CD4-positive, alpha-beta T cell treated with Interferon alpha-2 for 1 hour (primary cell): ENCODE data around the gene GIPC1.
A peak's percentile ranks its signal among the peaks of the same experiment; 100 is the strongest.
"Not testable (repeated sequence)": the region's sequence is repeated elsewhere in the genome, so short reads cannot be mapped to it uniquely, and the experiment has no call there.

Experiments used
- DNase-seq, 2 donors: peaks; one replicate each; pipeline ENCODE4 v3.0.0-alpha.2; 2020 to 2022

Gene GIPC1

GRCh38 chr19:14517446-14517839 lies 21.5 kb upstream of the GIPC1 start:
- no peak for DNase-seq

DNA sequence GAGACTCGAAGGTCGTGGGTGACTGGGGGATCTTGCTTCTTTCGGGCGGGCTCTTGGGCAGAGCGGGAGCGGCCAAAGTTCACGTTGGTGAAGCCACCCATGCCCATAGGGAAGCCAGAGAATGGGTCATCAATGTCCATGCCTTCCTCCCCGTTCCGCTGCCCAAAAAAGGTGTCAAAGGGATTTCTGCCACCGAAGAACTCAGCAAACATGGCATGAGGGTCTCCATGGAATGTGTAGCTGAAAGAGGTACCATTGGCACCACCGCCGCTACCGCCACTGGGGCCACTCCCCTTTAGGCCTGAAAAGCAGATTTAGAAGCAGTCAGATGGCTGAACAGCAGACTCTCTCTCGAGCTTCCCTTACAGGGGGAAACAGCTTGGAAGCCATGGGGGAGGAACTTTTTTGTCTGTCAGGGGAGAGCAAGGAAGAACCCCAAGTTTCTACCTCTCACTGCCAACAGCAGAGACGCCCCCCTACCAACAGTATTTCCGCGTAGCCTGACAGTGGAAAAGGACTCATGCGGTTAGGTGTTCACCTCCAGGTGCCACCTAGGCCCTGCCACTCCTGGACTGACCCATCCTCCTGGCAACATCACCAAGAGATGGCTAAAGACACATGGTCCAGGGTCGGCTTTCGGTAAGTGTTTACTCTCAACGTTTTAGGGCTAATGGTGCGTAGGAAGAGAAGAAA lies 21.0 kb upstream of the GIPC1 start:
- DNase-seq, result peak; percentile 12 to 48

GRCh38 chr19:14516048-14516534 lies 20.2 kb upstream of the GIPC1 start:
- peak in 1 of 2 donors; percentile 28 for DNase-seq

GRCh38 chr19:14515501-14516047 lies 19.6 kb upstream of the GIPC1 start:
- peak in 1 of 2 donors; percentile 32 for DNase-seq

DNA sequence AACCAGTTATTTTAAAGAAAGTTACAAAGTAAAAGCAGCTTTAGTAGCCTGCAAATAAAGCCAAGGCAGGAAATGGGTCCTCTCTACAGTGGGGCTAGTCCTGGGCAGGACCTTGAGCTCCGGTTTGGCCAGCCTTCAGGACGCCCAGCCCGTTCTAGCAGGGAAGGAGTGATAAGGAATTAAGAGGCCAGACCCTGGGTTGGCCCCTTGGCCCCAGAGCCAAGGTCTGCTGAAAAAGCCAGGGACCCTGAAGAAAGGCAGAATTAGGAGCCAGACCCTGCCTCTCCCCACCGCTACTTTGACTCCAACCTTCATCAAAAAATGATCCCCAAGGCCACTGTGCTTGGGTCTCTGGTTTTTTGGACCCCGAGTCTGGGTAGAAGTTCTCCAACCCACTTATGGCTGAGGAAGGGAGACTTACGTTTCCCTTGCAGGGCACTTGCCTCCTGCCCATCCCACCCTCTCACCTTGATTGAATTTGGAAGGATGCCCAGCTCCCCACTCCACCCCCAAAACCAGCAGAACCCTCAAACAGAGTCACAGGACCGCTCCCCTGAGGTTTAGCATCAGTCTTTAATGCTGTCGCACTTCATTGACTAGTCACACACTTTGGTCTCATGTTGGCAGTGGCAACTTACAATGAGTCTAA lies 18.4 kb upstream of the GIPC1 start:
- DNase-seq, result peak; percentile 25 to 38

DNA sequence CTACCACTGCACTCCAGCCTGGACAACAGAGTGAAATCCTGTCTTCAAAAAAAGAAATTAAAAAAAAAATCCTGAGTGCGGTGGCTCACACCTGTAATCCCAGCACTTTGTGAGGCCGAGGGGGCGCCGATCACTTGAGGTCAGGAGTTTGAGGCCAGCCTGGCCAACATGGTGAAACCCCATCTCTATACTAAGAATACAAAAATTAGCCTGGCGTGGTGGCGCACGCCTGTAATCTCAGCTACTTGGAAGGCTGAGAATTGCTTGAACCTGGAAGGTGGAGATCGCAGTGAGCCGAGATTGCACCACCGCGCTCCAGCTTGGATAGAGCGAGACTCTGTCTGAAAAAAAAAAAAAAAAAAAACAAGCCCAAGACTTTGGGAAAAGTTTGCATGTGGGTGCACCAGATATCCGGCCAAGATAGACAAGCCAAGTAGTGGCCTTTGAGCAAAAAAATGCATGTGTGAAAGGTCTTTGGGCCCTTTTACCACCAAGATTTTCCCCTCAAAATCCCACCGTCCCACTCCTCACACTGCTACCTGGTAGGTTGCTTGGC lies 16.6 kb upstream of the GIPC1 start:
- peak in 1 of 2 donors; percentile 18 for DNase-seq

DNA sequence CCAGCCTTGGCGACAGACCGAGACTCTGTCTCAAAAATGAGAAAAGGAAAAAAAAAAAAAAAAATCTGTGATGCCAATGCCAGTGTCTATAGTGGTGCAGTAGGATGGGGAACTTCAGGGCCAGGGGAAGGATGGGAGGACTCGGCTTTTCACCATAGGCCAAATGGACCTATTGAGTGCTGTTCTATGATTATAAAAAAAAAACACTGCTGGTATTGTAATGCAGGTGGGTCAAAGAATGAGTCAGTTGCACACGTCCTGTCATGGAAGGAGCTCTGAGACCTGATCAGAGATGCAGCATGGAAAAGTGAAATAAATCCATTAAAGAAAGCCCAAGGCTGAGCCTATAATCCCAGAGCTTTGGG lies 15.3 kb upstream of the GIPC1 start:
- peak in 1 of 2 donors; percentile 32 for DNase-seq

GRCh38 chr19:14510311-14511228 lies 14.6 kb upstream of the GIPC1 start:
- peak; percentile 31 to 44 for DNase-seq

GRCh38 chr19:14507704-14508542 lies 12.0 kb upstream of the GIPC1 start:
- peak; percentile 26 to 29 for DNase-seq

DNA sequence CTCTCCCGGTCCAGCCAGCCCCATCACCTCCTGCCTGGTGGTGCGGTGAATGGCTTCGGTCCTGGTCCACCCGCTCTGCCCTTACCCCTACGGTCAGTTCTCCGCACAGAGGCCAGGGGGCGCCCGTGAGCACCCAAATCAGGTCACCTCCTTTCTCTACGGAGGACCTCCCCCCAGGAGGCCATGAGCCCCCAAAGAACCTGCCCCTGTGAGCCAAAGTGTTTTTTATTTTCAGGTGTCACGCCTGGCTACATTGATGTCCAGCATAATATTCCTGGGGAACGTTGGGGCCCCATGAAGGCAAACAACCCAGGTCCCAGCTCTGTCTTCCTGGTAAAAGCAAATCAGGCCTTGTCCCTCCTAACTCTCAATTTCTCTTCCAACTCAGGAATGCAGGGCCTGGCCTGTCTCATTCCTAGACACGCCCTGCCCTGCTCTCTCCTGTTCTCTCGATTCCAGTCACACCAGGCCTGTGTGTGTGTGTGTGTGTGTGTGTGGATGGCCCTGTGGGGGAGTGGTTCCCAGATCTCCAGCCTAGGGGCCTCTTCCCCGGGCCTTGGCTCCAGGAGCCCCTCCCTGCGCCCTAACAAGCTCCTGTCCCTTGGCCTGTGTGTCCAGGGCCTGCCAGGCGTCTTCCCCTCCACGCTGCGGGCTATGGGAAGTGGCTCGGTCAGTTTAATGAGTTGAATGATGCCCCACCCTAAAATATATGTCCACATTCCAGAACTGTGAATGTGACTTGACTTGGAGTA lies 9.7 kb upstream of the GIPC1 start:
- peak; percentile 73 to 82 for DNase-seq

- not testable (repeated sequence) for DNase-seq
Observed at GRCh38 chr19:14504575-14504974, 8.6 kb upstream of the GIPC1 start.

DNA sequence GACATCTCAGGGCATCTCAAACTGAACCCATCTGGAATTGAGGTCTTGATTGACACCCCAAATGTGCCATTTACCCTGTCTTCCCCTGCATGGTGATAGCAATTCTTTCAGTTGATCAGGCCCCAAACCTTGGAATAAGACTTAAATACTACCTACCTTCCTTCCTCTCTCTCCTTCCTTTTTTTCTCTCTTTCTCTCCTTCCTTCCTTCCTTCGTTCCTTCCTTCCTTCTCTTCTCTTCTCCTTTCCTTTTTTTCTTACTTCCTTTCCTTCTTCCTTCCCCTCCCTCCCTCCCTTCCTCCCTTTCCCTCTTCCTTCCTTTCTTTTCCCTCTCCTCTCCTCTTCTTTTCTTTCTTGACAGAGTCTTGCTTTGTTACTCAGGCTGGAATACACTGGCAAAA lies 7.4 kb upstream of the GIPC1 start:
- no peak for DNase-seq

- no peak for DNase-seq
Observed at GRCh38 chr19:14502334-14503092, 6.6 kb upstream of the GIPC1 start.

- no peak for DNase-seq
Observed at GRCh38 chr19:14497228-14497921, 1.4 kb upstream of the GIPC1 start.

DNA sequence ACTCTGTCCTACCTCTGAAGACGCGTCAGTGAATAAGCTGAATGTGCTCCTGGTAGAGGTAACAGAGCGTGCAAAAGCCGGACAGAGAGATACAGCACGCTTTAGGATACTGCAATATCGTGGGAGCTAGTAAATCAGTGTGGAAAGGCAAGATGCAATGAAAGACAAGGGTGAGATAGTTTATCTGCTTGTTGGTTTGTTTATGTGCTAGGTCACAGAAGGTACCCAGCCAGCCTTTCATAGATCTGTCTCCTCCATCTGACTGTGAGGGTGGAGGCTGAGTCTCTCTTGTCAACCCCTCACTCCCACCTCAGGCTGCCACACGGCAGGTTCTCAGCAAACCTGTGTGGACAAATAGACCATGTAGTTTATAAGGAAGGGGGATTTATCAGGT lies 904 bp upstream of the GIPC1 start:
- DNase-seq, result no peak

DNA sequence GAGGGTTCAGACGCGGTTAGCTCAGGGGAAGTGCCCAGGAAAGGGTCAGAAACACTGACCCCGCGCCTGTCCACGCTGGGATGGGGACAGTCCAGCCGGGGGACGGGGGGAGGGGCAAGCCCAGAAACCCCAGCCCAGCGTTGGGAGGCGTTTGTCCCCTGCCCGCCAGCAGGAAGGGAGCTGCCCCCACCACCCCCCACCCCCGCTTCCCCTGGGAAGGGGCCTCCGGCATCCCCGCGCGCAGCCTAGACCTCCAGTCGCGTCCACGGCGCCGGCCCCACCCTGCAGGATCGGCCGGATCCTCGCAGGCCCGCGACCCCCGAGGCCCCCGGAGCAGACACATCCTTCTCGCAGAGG lies 277 bp downstream of the GIPC1 start:
- DNase-seq, result no peak

GRCh38 chr19:14494910-14495671 lies 836 bp downstream of the GIPC1 start:
- no peak for DNase-seq

GRCh38 chr19:14494411-14494810 lies 1.5 kb downstream of the GIPC1 start:
- no peak for DNase-seq

GRCh38 chr19:14492756-14493337 lies 3.1 kb downstream of the GIPC1 start:
- no peak for DNase-seq
